ENCODE measurements around the gene MRTFA. TPM values are rescaled to one million over a fixed set of nuclear protein-coding genes. Genes with fewer than 3 reads are reported as not detected.
A peak's percentile ranks its signal among the peaks of the same experiment; 100 is the strongest.

Gene MRTFA
- total and polyA plus RNA-seq, 2 of the 13 experiments (the other 11 are each of a cell fraction or from before 2014, with no cell fraction given) = 2.4 to 8.2 TPM

- TF ChIP-seq, protein P1, sequence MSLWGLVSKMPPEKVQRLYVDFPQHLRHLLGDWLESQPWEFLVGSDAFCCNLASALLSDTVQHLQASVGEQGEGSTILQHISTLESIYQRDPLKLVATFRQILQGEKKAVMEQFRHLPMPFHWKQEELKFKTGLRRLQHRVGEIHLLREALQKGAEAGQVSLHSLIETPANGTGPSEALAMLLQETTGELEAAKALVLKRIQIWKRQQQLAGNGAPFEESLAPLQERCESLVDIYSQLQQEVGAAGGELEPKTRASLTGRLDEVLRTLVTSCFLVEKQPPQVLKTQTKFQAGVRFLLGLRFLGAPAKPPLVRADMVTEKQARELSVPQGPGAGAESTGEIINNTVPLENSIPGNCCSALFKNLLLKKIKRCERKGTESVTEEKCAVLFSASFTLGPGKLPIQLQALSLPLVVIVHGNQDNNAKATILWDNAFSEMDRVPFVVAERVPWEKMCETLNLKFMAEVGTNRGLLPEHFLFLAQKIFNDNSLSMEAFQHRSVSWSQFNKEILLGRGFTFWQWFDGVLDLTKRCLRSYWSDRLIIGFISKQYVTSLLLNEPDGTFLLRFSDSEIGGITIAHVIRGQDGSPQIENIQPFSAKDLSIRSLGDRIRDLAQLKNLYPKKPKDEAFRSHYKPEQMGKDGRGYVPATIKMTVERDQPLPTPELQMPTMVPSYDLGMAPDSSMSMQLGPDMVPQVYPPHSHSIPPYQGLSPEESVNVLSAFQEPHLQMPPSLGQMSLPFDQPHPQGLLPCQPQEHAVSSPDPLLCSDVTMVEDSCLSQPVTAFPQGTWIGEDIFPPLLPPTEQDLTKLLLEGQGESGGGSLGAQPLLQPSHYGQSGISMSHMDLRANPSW (CRISPR knock-in tag; IDR thresholded peaks at IDR 0.05; ENCODE audit: borderline replicate concordance) = no peak
- TF ChIP-seq ZBTB42 (CRISPR knock-in tag; IDR thresholded peaks at IDR 0.05) (no peak), SP1 (IDR thresholded peaks at IDR 0.05) (no peak), SP1 (CRISPR knock-in tag; IDR thresholded peaks at IDR 0.05) (no peak), ZFP37 (CRISPR knock-in tag; IDR thresholded peaks at IDR 0.05; ENCODE audit: borderline replicate concordance) (no peak), RBM22 (optimal IDR thresholded peaks at IDR 0.05; ENCODE audit: low read length) (no peak), CENPBD1 (CRISPR knock-in tag; IDR thresholded peaks at IDR 0.05; ENCODE audit: borderline replicate concordance, low read depth) (no peak), TMF1 (CRISPR knock-in tag; IDR thresholded peaks at IDR 0.05; ENCODE audit: low read depth) (no peak), ZNF616 (CRISPR knock-in tag; IDR thresholded peaks at IDR 0.05; ENCODE audit: low read depth) (no peak), FIP1L1 (IDR thresholded peaks at IDR 0.05; ENCODE audit: borderline replicate concordance, insufficient read depth, low read depth, low read length) (no peak), MED1 (CRISPR knock-in tag; IDR thresholded peaks at IDR 0.05) (peak; percentile 49; the same call in 1 of the 2 replicates), EP300 (IDR thresholded peaks at IDR 0.05; ENCODE audit: low read depth in 2 of 2, low read length in 2 of 2) (peak; percentile 45 to 72; a peak in 2 of 4 replicates), EP300 (CRISPR knock-in tag; IDR thresholded peaks at IDR 0.05; ENCODE audit: borderline replicate concordance) (peak; percentile 64; the same call in 1 of the 2 replicates), NAIF1 (CRISPR knock-in tag; IDR thresholded peaks at IDR 0.05; ENCODE audit: borderline replicate concordance) (no peak; the same call in 1 of the 2 replicates), SIN3A (IDR thresholded peaks at IDR 0.05; ENCODE audit: borderline replicate concordance, low read depth, low read length) (no peak), HCFC1 (IDR thresholded peaks at IDR 0.05; ENCODE audit: low read depth, low read length) (no peak), WIZ (CRISPR knock-in tag; IDR thresholded peaks at IDR 0.05) (no peak), REST (IDR thresholded peaks at IDR 0.05; ENCODE audit: borderline replicate concordance in 1 of 2, low read depth in 1 of 2, low read length in 2 of 2) (no peak), ZNF430 (CRISPR knock-in tag; IDR thresholded peaks at IDR 0.05) (no peak), FOXA1 (IDR thresholded peaks at IDR 0.05) (no peak), FOXA1 (CRISPR knock-in tag; IDR thresholded peaks at IDR 0.05) (peak; percentile 46; the same call in 1 of the 2 replicates), FOXO1 (CRISPR knock-in tag; IDR thresholded peaks at IDR 0.05) (peak; percentile 69), PHF8 (CRISPR knock-in tag; IDR thresholded peaks at IDR 0.05) (no peak)
- TF ChIP-seq, protein P2, sequence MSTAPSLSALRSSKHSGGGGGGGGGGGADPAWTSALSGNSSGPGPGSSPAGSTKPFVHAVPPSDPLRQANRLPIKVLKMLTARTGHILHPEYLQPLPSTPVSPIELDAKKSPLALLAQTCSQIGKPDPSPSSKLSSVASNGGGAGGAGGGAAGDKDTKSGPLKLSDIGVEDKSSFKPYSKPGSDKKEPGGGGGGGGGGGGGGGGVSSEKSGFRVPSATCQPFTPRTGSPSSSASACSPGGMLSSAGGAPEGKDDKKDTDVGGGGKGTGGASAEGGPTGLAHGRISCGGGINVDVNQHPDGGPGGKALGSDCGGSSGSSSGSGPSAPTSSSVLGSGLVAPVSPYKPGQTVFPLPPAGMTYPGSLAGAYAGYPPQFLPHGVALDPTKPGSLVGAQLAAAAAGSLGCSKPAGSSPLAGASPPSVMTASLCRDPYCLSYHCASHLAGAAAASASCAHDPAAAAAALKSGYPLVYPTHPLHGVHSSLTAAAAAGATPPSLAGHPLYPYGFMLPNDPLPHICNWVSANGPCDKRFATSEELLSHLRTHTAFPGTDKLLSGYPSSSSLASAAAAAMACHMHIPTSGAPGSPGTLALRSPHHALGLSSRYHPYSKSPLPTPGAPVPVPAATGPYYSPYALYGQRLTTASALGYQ (CRISPR knock-in tag; IDR thresholded peaks at IDR 0.05) = no peak
These were observed 47.8 kb downstream of the MRTFA start (continued) for GRCh38 chr22:40588726-40589125.

All from HepG2 (cell line).